HepG2 (cell line): ENCODE measurements around the gene SFRP2. TPM values are rescaled to one million over a fixed set of nuclear protein-coding genes. Genes with fewer than 3 reads are reported as not detected.
A peak's percentile ranks its signal among the peaks of the same experiment; 100 is the strongest.

Source experiments
- ATAC-seq: fragments of 200-7000 bp; cut with Tn5 transposase; 3 replicates; pipeline ENCODE4 v1.9.1; 2020; ENCODE audit warnings: mild to moderate bottlenecking, moderate library complexity
- BruUV-seq: library from RNA; stranded (reverse); fragments of 400-500 nt; replicated peaks from 2 replicates; lab custom pipeline; 2021; lab: Mats Ljungman, UMichigan
- CTCF ChIA-PET: fragments of 300-600 bp; formaldehyde crosslinking; extraction: SDS; loops from one replicate; lab custom pipeline; 2021; ENCODE audit warnings: low total read pairs, inconsistent platforms, low intra/inter-chr PET ratio; lab: Yijun Ruan, JAX
- POLR2A ChIA-PET: fragments of 350-600 bp; sonication (Branson Sonifier 250); formaldehyde crosslinking; loops from one replicate; lab custom pipeline; 2020; ENCODE audit warnings: antibody characterized with exemption, inconsistent platforms; lab: Yijun Ruan, JAX
- DNase-seq: peaks from one replicate; pipeline ENCODE4 v3.0.0-alpha.2; 2015; ENCODE audit warnings: low spot score
- FAIRE-seq: peaks from 3 replicates; lab custom pipeline; 2011; peaks lifted over from hg19 to GRCh38; lab: Jason Lieb, UNC
- H2AFZ ChIP-seq: one replicate; pipeline ENCODE4 v1.6.1; 2011; ENCODE audit warnings: low read length, inconsistent platforms
- H3K27ac ChIP-seq: fragments of 300-600 bp; 3 replicates; pipeline ENCODE4 v1.8.0; 2011; ENCODE audit warnings: mixed run types, mild to moderate bottlenecking, mixed read lengths, low read length, inconsistent platforms; ENCODE audit not compliant: insufficient read depth; ENCODE audit errors: extremely low read length
- H3K27me3 ChIP-seq, 2 experiments: fragments of 200-600 bp in 1 of 2; 2 replicates in 1 of 2; 3 replicates in 1 of 2; pipeline versions ENCODE4 v1.6.0 to v1.8.0; 2011; ENCODE audit warnings: low read length in 2 of 2, mild to moderate bottlenecking in 2 of 2, moderate library complexity in 2 of 2, inconsistent platforms in 1 of 2; ENCODE audit not compliant: insufficient read depth in 2 of 2, control insufficient read depth in 1 of 2
- H3K36me3 ChIP-seq, 2 experiments: fragments of 200-600 bp in 1 of 2; replicated peaks in 1 of 2; 2 replicates in 1 of 2; 3 replicates in 1 of 2; pipeline versions ENCODE4 v1.5.1 to v1.8.0; 2011; ENCODE audit warnings: low read length in 2 of 2, inconsistent platforms in 1 of 2; ENCODE audit not compliant: insufficient read depth in 2 of 2, control insufficient read depth in 1 of 2
- H3K4me1 ChIP-seq: 2 replicates; pipeline ENCODE4 v1.5.1; 2012; ENCODE audit warnings: low read length, inconsistent platforms; ENCODE audit not compliant: insufficient read depth
- H3K4me2 ChIP-seq: 2 replicates; pipeline ENCODE4 v1.6.0; 2011; ENCODE audit warnings: low read depth, low read length, inconsistent platforms
- H3K4me3 ChIP-seq, 3 experiments: fragments of 200-600 bp in 1 of 3; sonication (generic), shearing (Covaris generic) in 1 of 3; replicated peaks in 1 of 3; 2 replicates each; pipeline ENCODE4 v1.5.1; 2011 to 2016; ENCODE audit warnings: low read length in 3 of 3, inconsistent platforms in 2 of 3, low read depth in 2 of 3, mild to moderate bottlenecking in 2 of 3, control low read depth in 1 of 3, mixed read lengths in 1 of 3; ENCODE audit not compliant: insufficient read depth in 1 of 3
- H3K79me2 ChIP-seq: one replicate; pipeline ENCODE4 v1.6.1; 2011; ENCODE audit warnings: low read length, inconsistent platforms; ENCODE audit not compliant: insufficient read depth
- H3K9ac ChIP-seq: 2 replicates; pipeline ENCODE4 v1.6.0; 2011; ENCODE audit warnings: mild to moderate bottlenecking, low read depth, low read length, inconsistent platforms; ENCODE audit not compliant: insufficient read depth
- H3K9me3 ChIP-seq: 2 replicates; pipeline ENCODE4 v1.5.1; 2012; ENCODE audit warnings: mild to moderate bottlenecking, low read length
- H4K20me1 ChIP-seq: 2 replicates; pipeline ENCODE4 v1.6.0; 2011; ENCODE audit warnings: inconsistent platforms, mild to moderate bottlenecking, low read length, moderate library complexity; ENCODE audit not compliant: insufficient read depth
- AGO2 ChIP-seq: fragments of 200-400 bp; formaldehyde crosslinking; optimal IDR thresholded peaks from 2 replicates; pipeline ENCODE3; 2017; ENCODE audit warnings: mild to moderate bottlenecking, low read depth, low read length, moderate library complexity
- CEBPG ChIP-seq: IDR thresholded peaks from 2 replicates; pipeline ENCODE4 v1.6.1; 2016
- KDM4B ChIP-seq: sonication (generic); formaldehyde crosslinking; IDR thresholded peaks from 2 replicates; pipeline ENCODE4 v1.4.0; 2020; ENCODE audit warnings: missing genetic modification reagents
- MED8 ChIP-seq: sonication (generic); formaldehyde crosslinking; IDR thresholded peaks from 2 replicates; pipeline ENCODE4 v1.8.1; 2023; ENCODE audit warnings: mild to moderate bottlenecking, missing genetic modification reagents; ENCODE audit not compliant: insufficient replicate concordance
- PPARG ChIP-seq: conservative IDR thresholded peaks from 2 replicates; pipeline ENCODE4 v1.6.1; 2016; ENCODE audit warnings: missing biosample characterization, missing genetic modification reagents
- PRMT3 ChIP-seq: sonication (generic); formaldehyde crosslinking; IDR thresholded peaks from 2 replicates; pipeline ENCODE4 v1.8.1; 2022; ENCODE audit warnings: low read depth, mild to moderate bottlenecking, moderate library complexity, missing genetic modification reagents, borderline replicate concordance
- SRF ChIP-seq: IDR thresholded peaks from 2 replicates; pipeline ENCODE4 v1.6.1; 2011; ENCODE audit warnings: mild to moderate bottlenecking, low read depth, low read length, moderate library complexity
- SRSF1 ChIP-seq: fragments of 200-400 bp; formaldehyde crosslinking; optimal IDR thresholded peaks from 2 replicates; pipeline ENCODE3; 2017; ENCODE audit warnings: mild to moderate bottlenecking, low read depth, low read length, moderate library complexity
- STAG1 ChIP-seq: sonication (generic); formaldehyde crosslinking; IDR thresholded peaks from 2 replicates; pipeline ENCODE4 v1.4.0; 2020; ENCODE audit warnings: missing genetic modification reagents
- ZNF205 ChIP-seq: IDR thresholded peaks from 2 replicates; pipeline ENCODE4 v1.6.1; 2018; ENCODE audit warnings: missing biosample characterization, missing genetic modification reagents
- in situ Hi-C: cut with HindIII; loops from 2 replicates; pipeline ENCODE4 v1.10.0; 2017; ENCODE audit warnings: low pct_unique_long_range_greater_than_20kb; ENCODE audit not compliant: extremely low pct_ligation_motif_present
- intact Hi-C: fragments of 100-400 bp; cut with micrococcal nuclease; formaldehyde crosslinking; loops from one replicate; pipeline ENCODE4 v1.10.0; 2022; ENCODE audit not compliant: unreplicated experiment
- polyA plus RNA-seq, 8 experiments: library from polyadenylated mRNA; depleted of rRNA in 3 of 8; stranded (reverse) in 7 of 8; unstranded in 1 of 8; fragments of >200 nt; fragmentation: Illumina TruSeq in 4 of 8; extraction: Trizol in 4 of 8; gene quantifications; 2 replicates each; pipeline versions ENCODE4 v1.2.1 to v1.2.3, GENCODE V29; 2011 to 2016; ENCODE audit warnings: low read depth in 4 of 8, missing spikeins in 1 of 8, mixed read lengths in 1 of 8; ENCODE audit not compliant: insufficient read depth in 1 of 8
- total RNA-seq, 5 experiments: library from RNA; depleted of rRNA; stranded (reverse); fragments of >200 nt; fragmentation: Illumina TruSeq; extraction: Trizol; gene quantifications; 2 replicates each; pipeline ENCODE4 v1.2.3, GENCODE V29; 2016; ENCODE audit warnings: low read depth in 1 of 5
- TF ChIP-seq, protein P1 (sequence below): sonication (generic); formaldehyde crosslinking; IDR thresholded peaks from 2 replicates; pipeline ENCODE4; 2020; ENCODE audit warnings: missing genetic modification reagents, mild to moderate bottlenecking, borderline replicate concordance
- TF ChIP-seq, protein P2 (sequence below): sonication (generic); formaldehyde crosslinking; IDR thresholded peaks from 2 replicates; pipeline ENCODE4 v1.8.1; 2023; ENCODE audit warnings: mild to moderate bottlenecking, moderate library complexity, missing genetic modification reagents

SFRP2 gene
- total and polyA plus RNA-seq, 2 of the 13 experiments (the other 11 are each of a cell fraction or from before 2014, with no cell fraction given) = not detected

DNA sequence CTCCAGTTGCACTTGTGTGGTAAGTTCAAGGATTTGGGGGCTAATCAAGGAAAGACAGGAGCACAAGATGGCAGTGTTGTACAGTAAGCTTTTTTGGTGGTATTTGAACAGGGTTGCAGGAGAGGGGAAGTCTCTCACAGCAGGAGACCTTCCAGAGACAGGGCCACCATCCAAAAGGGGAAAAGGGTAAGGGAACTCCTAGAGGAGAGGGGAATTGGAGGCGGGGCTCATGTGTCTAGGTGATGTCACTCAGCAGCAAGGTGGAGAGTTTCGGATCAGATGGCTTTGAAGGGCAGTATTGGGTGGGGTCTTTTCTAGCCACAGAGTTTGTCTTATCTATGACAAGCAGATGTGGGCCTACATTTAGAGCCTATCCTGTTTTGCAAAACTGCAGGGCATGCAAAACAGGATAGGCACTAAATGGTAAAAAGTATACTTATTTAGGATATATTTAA lies 15.6 kb downstream of the SFRP2 start (continued):
- TF ChIP-seq STAG1 (peak; percentile 20; the same call in 1 of the 2 replicates), CEBPG (no peak), KDM4B (CRISPR knock-in tag) (no peak), PPARG (CRISPR knock-in tag) (no peak), AGO2 (no peak)
- TF ChIP-seq, protein P1, sequence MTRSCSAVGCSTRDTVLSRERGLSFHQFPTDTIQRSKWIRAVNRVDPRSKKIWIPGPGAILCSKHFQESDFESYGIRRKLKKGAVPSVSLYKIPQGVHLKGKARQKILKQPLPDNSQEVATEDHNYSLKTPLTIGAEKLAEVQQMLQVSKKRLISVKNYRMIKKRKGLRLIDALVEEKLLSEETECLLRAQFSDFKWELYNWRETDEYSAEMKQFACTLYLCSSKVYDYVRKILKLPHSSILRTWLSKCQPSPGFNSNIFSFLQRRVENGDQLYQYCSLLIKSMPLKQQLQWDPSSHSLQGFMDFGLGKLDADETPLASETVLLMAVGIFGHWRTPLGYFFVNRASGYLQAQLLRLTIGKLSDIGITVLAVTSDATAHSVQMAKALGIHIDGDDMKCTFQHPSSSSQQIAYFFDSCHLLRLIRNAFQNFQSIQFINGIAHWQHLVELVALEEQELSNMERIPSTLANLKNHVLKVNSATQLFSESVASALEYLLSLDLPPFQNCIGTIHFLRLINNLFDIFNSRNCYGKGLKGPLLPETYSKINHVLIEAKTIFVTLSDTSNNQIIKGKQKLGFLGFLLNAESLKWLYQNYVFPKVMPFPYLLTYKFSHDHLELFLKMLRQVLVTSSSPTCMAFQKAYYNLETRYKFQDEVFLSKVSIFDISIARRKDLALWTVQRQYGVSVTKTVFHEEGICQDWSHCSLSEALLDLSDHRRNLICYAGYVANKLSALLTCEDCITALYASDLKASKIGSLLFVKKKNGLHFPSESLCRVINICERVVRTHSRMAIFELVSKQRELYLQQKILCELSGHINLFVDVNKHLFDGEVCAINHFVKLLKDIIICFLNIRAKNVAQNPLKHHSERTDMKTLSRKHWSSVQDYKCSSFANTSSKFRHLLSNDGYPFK (CRISPR knock-in tag) = no peak

DNA sequence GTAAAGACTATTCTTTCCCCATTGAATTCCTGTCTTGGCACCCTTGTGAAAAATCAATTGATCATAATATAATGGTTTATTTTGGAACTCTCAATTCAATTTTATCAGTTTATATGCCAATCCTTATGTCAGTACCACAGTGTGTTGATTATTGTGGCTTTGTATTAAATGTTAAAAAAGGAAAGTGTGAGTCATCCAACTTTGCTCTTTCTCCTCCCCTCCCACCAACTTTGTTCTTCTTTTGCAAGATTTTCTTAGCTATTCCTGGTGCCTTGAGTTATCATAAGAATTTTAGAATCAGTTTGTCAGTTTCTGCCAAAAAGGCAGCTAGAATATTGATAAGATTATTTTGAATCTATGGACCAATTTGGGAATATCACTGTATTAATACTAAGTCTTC lies 17.8 kb downstream of the SFRP2 start:
- intact Hi-C loops = no loop called here
- DNase-seq (no peak), FAIRE-seq (no peak), ATAC-seq (no peak)
- no peaks in the 10 kb centered on the region for H3K4me1 ChIP-seq
- no peak overlapping the region for H3K4me3 ChIP-seq
- in situ Hi-C loops = no loop called here
- ChIA-PET CTCF (no interaction called here), POLR2A (no interaction called here)
- no peaks in the 10 kb centered on the region for H3K9me3 ChIP-seq
- no peak overlapping the region for H2AFZ ChIP-seq
- no peaks in the 10 kb centered on the region for H3K79me2 ChIP-seq
- H3K27me3 ChIP-seq = no peaks in the 10 kb centered on the region
- no peak overlapping the region for H3K27ac ChIP-seq
- no peaks in the 10 kb centered on the region for H3K36me3 ChIP-seq
- TF ChIP-seq SRF (no peak), SRSF1 (no peak), PRMT3 (no peak), MED8 (CRISPR knock-in tag) (no peak), ZNF205 (CRISPR knock-in tag) (no peak)
- TF ChIP-seq, protein P2, sequence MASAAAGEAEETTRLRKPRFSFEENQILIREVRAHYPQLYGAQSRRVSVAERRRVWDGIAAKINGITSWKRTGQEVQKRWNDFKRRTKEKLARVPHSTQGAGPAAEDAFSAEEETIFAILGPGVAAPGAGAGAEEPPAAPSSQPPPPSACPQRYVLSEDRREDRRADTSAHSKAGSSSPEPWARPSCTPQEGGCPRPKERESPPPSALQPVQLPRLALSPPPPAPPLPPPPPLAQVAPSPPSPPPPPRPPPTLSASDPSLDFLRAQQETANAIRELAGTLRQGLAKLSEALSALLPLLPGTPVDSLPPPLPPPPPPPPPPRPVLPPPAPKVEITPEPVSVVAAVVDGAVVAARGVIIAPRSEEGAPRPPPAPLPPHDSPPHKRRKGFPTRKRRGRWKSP (CRISPR knock-in tag) = no peak
- no peaks in the 10 kb centered on the region for H4K20me1 ChIP-seq
- no peak overlapping the region for H3K4me2 ChIP-seq
- no peak overlapping the region for H3K9ac ChIP-seq
- no TSS peak for BruUV-seq
